Measurements from ENCODE around the gene ABR.

- no peak for TF ChIP-seq CTCF (IDR thresholded peaks at IDR 0.05)
- TF ChIP-seq EZH2phosphoT487 (IDR thresholded peaks at IDR 0.05) = no peak
Measured at GRCh38 chr17:1130191-1130590, 49.6 kb downstream of the ABR start.
